NK-92 (cell line): Measurements from ENCODE around the gene HAL.

Experiments
- DNase-seq: peaks from one replicate; lab custom pipeline; 2025; ENCODE audit not compliant: unreplicated experiment; lab: John Stamatoyannopoulos, UW

Gene HAL, protein sequence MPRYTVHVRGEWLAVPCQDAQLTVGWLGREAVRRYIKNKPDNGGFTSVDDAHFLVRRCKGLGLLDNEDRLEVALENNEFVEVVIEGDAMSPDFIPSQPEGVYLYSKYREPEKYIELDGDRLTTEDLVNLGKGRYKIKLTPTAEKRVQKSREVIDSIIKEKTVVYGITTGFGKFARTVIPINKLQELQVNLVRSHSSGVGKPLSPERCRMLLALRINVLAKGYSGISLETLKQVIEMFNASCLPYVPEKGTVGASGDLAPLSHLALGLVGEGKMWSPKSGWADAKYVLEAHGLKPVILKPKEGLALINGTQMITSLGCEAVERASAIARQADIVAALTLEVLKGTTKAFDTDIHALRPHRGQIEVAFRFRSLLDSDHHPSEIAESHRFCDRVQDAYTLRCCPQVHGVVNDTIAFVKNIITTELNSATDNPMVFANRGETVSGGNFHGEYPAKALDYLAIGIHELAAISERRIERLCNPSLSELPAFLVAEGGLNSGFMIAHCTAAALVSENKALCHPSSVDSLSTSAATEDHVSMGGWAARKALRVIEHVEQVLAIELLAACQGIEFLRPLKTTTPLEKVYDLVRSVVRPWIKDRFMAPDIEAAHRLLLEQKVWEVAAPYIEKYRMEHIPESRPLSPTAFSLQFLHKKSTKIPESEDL

DNA sequence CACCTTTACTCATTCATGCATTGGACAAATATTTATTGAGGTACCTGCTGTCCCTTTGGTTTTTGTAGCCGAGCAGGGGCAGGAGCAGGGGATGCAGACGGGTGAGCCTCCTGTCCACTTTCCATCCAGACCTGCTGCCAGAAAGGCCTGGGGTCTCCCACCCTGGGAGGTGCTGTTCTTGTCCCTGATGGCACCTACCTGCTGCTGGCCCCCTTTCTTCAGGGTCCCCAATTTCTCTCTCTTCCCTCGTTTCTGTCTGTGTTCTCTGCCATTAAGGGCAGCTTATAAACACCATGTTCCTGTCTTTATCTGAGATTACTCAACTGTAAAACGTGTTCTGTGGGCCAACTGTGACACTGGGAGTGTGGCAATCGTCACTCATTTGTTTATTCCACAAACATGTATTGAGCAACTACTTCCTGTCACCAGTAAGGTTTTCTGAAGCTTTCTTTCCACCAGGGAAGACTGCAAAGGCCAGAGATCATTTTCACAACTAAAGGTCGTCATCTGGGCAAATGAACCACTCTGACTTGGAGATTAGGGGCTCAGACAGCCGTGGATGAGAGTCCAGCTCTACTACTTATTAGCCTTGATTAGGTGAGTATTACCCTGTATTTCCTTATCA lies at the start of gene HAL:
HAL (minus strand) TSS at position 311 of the 625 bp plus-strand sequence. CDS start 434 bp downstream, outside the sequence.
- no peak for DNase-seq

DNA sequence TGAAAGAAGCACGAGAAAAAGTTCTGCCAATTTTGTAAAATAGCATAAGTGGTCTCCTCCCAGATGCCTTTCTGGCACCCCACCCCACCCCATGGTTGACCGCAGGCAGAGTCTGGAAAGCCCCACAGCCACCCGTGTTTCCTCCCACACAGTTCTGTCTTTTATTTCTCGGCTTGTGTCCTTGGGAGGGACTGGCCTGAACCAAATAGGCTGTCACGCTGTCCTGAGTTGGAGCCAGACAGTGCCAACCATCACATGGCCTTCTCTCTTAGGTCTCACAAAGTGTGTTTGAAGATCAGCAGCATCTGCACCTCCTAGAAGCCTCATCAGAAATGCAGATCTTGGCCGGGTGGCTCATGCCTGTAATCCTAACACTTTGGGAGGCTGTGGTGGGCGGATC lies 49.4 kb upstream of the HAL start:
- DNase-seq: no peak

DNA sequence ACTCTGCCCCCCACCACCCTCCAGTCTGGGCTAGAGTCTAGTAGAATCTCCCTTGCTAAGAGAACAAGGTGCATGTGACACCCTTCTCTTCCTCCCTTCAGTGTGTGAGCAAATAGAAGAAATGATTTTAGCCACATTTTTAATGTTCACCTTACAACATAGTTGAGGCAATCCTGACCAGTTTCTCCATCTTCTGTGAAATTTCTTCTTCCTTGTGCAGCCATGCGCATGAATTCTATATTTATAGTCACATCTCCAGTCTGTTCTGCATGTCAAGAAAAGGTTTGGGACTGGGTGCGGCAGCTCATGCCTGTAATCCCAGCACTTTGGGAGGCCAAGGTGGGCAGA lies 48.8 kb upstream of the HAL start:
- DNase-seq: no peak

DNA sequence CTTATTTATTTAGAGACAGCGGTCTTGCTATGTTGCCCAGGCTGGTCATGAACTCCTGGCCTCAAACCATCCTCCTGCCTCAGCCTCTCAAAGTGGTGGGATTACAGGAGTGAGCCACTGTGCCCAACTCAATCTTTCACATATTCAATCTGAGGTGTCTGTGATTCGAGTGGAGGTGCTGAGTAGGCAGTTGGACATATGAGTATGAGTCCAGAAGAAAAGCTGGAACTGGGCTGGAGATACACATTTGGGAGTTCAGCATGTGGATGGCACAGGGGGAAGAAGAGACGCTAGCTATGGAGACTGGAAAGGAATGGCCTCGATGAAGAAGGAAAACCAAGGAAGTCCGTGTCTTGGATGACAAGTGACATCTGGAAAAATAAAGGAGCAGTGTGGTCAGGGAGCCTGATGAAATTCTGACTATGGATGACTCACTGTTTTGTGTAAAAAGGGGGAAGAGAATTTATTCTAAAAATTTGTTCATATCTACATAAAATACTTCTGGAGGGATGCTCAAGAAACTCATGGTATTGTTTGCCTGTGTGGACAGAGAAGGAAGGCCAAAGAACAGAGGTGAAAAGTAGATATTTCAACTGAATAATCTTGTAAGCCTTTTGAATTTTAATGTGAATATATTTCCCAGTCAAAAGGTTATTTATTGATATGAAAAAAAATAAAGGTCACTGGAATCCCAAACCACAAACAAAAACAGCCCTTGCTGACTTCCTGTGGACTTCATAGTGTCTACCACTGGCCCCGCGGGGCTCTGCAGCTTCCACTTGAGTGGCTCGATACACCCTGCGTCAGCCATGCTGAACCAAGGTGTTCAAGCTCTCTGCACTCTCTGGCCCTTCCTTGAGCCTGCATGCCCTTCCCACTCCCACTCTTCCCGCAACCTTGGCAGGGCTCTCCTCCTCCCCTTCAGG lies 48.1 kb upstream of the HAL start:
- no peak for DNase-seq

DNA sequence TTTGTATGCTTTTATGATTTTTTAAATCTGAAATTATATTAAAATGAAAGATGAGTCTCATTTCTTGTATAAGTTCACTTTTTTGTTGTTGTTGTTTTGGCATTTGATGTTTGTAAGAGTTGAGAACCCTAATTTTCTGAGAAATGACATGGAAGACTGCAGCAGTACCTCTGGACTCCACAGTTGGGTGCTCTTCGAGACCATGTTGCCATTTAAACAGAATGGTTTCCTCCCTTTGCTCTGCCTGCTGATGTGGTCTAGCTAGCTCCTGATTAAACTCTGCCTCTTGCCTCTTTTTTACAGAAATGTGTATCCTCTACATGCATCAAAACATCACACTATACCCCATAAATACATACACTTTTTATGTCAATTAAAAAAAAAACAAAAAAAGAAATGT lies 45.0 kb upstream of the HAL start:
- DNase-seq: no peak

DNA sequence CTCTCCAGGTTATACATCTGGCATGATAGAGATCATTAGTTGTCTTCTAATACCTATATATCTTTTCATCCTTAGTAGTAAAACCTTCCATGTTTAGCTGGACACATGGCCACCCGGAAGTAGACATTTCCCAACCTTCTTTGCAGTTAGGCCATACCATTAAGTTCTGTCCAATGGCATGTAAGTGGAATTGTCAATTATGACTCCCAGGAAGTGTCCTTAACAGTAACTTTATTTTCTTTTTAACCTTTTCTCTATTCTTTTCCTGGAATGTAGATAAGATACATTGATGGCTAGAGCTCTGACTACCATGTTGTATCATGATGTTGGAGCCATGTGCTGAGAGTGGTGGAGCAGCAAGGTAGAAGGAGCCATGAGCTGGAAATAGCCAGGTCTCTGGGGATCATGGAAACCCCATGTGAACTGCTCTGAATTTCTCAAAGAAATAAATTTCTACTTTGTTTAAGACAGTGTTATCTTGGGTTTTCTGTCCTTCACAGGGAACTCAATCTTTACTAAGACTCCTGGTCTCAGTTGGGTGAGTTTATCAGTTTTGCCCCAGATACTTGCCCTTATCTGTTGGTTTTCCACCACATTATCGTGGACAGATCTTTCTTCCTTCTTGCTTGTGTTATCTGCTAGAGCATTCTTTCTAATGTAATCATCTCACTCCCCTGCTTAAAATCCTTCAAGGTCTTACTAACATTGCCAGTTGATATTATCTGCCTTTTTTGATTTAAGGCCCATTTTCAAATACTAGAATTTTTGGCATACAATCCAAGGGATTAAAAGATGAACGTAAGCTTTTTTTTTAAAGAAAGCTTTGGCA lies 44.4 kb upstream of the HAL start:
- DNase-seq: no peak

DNA sequence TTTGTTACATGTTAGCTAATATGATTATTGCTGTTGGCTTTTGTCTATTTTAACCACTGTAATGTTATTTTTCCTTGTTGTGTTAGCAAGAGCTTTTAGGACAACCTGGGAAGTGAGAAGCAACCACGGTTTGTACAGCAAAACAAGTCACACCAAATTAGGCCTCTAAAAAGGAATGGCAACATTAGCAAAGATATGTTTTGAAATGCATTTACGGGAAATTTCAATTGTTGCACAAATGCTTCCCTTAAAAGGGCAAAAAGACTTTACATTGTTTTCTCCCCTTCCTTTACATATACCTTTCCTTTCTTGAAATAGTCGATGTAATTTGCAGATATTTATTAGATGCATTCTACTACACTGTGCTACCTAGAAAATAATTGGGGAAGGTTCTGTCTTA lies 43.4 kb upstream of the HAL start:
- DNase-seq: no peak

DNA sequence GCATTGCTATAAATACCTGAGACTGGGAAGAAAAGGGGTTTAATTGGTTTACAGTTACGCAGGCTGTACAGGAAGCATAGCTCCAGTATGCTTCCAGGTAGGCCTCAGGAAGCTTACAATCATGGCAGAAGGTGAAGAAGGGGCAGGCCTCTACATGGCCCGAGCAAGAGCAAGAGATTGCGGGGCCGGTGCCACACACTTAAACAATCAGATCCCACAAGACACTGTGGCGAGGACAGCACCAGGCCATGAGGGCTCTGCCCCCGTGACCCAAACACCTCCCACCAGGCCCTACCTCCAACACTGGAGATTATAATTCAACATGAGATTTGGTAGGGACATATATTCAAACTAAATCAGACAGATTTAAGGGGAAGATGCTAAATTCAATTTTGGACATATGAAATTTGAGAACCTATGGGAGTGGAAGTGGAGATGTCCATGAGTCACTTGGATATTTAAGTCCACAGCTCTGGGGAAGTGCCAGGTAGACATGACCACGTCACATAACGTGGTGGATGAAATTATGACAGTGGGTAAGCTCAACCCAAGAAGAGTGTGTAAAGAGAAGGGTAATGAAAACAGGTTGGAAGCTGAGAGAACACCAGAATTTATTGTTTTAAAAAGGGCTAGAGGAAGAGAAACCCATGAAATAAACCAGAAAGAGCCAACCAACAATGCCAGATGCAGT lies 40.8 kb upstream of the HAL start:
- no peak for DNase-seq

DNA sequence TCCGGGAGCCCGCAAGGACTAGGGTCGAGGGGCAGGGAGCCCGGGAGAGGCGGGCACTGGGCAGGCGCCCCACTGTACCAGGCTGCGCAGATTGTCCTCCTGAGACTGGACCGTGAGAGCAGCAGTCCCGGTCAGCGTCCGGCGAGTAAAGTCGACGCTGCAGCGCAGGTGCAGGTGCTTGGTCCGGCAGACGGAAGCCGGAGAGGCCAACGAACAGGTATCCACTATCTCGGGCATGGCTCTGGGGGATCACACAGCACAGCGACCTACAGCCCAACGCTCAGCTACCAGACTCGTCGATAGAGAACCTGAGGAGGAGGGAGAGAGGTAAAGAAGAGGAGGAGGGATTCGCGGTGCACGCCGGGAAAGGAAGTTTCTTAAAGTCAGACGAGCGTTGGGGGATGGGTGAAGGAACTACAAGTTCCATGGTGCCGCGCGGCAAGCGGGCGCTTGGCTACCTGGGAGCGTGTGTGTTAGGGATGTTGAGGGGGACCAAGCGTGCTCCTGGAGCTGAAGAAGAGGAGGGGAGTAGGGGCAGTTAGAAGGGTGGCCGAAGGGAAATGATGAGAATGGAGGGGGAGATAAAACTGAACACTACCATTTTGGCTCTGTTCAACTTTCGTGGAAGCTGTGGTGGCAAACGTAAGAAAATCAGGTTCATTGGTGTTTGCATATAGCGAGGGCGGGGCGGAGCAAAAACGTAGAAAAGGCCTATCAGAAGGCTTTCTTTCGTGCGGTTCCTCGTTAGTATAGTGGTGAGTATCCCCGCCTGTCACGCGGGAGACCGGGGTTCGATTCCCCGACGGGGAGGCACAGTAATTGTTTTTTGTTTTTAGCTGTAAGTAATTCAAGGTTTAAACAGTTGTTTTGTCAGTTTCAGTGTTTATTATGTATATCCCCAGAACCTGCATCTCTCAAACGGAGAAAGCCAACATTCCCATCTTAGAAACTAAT lies 39.4 kb upstream of the HAL start, which contains the start of gene LTA4H:
LTA4H (minus strand) TSS at position 305 of the 954 bp plus-strand sequence; CDS start at position 237, 68 bp downstream.
- DNase-seq: peak; percentile 79

DNA sequence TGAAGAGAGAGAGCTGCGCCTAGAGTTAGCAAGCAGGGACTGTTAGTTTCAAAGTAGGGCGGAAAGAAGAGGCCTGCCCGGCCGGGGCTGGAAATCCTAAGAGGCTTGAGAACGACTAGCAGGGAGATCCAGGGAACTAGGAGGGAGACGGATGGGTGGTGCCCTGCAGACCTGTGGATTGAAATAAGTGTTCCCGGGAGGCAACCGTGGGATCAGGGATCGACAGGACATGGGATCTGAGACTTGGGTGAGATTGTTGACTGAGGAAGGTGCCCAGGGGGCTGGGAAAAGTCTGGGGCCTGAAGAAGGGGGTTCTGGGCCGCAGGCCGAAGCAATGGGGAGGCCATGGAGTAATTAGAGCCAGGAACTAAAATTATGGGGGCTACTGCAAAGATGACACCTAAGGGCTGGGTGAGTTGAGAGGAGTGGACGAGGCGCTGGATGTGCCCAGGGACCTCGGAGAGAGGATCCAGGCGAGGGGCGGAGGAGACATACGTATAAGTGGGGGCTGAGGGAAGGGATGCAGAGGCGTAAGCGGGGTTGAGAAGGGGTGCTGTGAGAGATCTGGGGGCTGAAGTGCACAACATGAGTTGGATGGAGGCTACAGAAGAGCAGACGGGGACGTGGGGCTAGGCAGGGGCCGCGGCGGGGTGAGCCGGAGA lies 38.6 kb upstream of the HAL start:
- DNase-seq: no peak

DNA sequence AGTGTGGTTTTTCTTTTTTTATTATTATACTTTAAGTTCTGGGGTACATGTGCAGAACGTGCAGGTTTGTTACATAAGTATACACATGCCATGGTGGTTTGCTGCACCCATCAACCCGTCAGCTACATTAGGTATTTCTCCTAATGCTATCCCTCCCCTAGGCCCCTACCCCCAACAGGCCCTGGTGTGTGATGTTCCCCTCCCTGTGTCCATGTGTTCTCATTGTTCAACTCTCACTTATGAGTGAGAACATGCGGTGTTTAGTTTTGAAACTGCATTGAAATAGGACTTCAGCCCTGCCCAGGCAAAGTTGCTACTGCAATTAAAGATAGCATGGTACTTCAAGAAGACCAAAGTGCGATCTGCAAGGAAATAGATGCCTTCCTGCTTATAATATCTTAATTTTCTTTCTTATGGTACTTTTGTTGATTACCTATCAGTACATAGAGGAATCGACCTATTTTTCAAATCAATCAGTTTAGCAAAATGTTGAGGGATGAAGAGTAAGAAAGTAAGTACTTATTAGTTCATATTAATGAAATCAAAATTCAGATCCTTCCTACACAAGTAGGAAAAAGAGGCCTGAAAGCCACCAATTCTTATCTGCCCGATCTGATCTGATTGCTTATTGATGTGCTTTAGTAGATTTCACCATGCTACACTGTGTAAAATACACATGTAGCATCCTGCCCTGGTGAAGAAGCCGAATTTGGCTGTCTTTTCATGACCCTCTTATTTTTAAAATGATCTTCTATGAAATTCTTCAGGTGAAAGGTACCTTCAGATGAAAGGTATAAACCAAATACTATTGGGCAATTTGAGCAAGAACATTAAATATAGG lies 37.6 kb upstream of the HAL start:
- DNase-seq: no peak

DNA sequence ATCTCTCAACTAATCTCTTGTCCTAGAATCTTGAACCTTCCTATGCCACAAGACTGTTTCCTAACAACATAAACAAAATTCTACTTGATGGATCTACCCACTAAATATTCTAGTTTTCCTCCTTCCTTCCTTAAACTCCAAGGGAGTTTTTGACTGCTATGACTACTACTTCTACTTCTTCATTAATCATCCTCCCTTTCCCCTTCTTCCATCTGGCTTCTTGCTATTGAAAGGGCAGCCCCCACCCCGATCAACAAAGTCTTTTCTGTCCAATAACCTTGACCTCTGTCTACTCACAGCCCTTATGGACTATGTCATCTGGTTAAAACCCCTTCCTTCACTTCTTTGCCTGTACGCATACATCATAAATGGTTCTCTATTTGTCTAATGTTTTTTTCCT lies 33.7 kb upstream of the HAL start:
- DNase-seq: no peak

DNA sequence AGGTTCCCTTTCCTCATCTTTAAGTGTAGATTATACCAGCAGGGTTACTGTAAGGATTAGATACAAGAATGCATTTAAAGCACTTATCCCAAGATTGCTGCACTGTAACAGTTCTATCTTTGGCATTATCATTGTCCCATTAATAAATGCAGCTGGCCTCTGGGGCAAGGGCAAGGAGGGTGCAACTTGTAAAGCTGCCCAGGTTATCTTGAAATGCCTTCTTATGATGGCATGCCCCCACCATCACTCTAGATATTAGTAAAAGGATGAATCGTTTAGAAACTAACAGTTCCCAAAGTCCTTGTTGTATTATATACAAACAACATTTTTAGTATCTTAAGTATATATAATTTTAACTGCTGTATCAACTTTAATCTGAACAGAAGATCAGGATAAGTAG lies 32.4 kb upstream of the HAL start:
- no peak for DNase-seq

DNA sequence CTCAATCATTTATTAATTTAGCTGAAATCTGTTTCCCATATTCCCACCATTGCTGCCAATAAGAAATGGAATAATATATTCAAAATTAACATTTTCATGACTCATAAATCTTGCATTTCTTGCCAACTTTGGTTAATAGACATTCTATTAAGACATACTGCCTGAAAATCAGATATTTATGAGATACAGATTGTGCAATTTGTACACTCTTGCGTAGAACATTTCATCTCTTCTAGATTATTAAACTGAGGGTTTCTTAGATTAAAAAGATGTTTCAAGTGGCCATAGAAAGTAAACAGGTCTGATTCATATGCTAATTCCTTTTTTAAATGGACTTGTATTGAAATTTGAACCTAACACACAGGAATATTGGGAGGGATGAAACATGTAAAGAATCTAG lies 30.2 kb upstream of the HAL start:
- DNase-seq: no peak

DNA sequence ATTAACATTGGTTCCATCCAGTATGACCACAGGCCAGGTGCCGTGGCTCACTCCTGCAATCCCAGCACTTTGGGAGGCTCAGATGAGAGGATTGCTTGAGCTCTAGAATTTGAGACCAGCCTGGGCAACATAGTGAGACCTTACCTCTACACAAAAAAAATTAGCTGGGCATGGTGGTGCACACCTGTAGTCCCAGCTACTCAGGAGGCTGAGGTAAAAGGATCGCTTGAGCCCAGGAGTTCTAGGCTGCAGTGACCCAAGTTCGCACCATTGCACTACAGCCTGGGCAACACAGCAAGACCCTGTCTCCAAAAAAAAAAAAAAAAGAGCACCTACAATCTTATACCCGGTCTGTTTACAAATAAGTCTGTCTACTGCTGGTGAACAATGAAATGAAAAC lies 29.4 kb upstream of the HAL start:
- no peak for DNase-seq

DNA sequence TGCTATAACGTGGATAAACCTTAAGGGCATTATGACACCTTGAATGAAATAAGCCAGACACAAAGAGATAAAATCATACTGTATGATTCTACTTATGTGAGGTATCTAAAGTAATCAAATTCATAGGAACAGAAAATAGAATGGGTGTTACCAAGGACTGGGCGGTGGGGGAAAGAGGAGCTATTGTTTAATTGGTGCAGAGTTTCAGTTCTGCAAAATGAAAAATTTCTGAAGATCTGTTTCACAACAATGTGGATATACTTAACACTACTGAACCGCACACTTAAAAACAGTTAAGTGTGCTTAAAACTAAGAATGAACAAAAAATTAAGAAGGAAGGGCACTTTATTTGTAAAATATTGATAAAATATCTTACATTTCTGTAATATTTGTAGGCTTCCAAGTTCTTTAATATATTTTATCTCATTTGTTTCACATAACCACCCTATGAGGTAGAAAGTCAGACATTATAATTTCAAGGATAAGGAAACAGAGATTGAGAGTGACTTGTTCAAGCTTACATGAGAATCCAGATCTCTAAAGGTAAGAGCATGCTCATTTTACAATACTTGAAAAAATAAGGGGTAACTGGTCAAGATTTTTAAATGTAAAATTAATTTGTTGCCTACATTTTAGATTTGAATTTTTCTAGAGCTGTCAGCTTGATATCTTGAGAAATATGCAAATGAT lies 24.3 kb upstream of the HAL start:
- no peak for DNase-seq

DNA sequence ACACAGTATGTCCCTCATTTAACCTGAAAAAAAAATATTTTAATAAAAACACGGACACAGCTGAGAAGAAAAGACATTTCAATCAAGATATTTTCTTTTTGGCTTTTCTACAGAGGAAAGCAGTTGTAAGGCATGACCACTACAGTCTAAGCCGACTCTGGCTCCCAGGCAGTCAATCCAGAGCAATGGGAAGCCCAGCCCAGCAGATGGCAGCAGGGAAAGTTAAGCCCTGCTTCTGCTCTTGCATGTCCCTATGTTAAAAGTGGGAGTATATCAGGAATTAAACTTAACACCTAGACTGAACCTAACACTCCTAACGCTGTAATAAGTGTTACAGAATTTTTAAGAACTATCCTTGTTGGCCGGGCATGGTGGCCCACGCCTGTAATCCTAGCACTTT lies 19.5 kb upstream of the HAL start:
- no peak for DNase-seq
